ENCODE data around the gene TOM1L2. TPM values are rescaled to one million over a fixed set of nuclear protein-coding genes. Genes with fewer than 3 reads are reported as not detected.

The TOM1L2 gene
- total RNA-seq, 3 donors from 2014 or later, result 32.3 to 39.1 (median 36.4) TPM

- H3K27me3 ChIP-seq, result no peaks in the 10 kb centered on the region
- intact Hi-C loops (cut with DNase I; ENCODE audit: low total_unique reads), result no loop called here
- no peak for DNase-seq (ENCODE audit: low spot score in 2 of 2)
- no peaks in the 10 kb centered on the region for H3K9me3 ChIP-seq
- H3K27ac ChIP-seq, result no peak overlapping the region
- H3K36me3 ChIP-seq, result no peaks in the 10 kb centered on the region
- H3K4me3 ChIP-seq, result no peak overlapping the region
- no peaks in the 10 kb centered on the region for H3K4me1 ChIP-seq
- TF ChIP-seq POLR2AphosphoS5 (IDR thresholded peaks at IDR 0.05) (no peak), CTCF (IDR thresholded peaks at IDR 0.05) (no peak), POLR2A (IDR thresholded peaks at IDR 0.05) (no peak)
Measured at GRCh38 chr17:17987187-17987896, 15.1 kb upstream of the TOM1L2 start.

GRCh38 chr17:17985555-17985954 is 13.4 kb upstream of the TOM1L2 start:
- no peak overlapping the region for H3K27ac ChIP-seq
- no peaks in the 10 kb centered on the region for H3K27me3 ChIP-seq
- no peaks in the 10 kb centered on the region for H3K36me3 ChIP-seq
- TF ChIP-seq POLR2A (IDR thresholded peaks at IDR 0.05), result no peak
- TF ChIP-seq POLR2AphosphoS5 (IDR thresholded peaks at IDR 0.05), result no peak
- no peak for TF ChIP-seq CTCF (IDR thresholded peaks at IDR 0.05)
- intact Hi-C loops (cut with DNase I; ENCODE audit: low total_unique reads), result no loop called here
- no peaks in the 10 kb centered on the region for H3K9me3 ChIP-seq
- no peak overlapping the region for H3K4me3 ChIP-seq
- H3K4me1 ChIP-seq, result no peaks in the 10 kb centered on the region
- DNase-seq (ENCODE audit: low spot score in 2 of 2), result no peak

- intact Hi-C loops (cut with DNase I; ENCODE audit: low total_unique reads), result no loop called here
- TF ChIP-seq POLR2A (IDR thresholded peaks at IDR 0.05) (no peak), CTCF (IDR thresholded peaks at IDR 0.05) (no peak), POLR2AphosphoS5 (IDR thresholded peaks at IDR 0.05) (no peak)
- Histone ChIP-seq H3K36me3 (no peaks in the 10 kb centered on the region), H3K27me3 (no peaks in the 10 kb centered on the region), H3K4me3 (no peak overlapping the region), H3K27ac (no peak overlapping the region), H3K9me3 (no peaks in the 10 kb centered on the region), H3K4me1 (no peaks in the 10 kb centered on the region)
- no peak for DNase-seq (ENCODE audit: low spot score in 2 of 2)
Measured at GRCh38 chr17:17985153-17985552, 13.0 kb upstream of the TOM1L2 start.

GRCh38 chr17:17983776-17984175 is 11.6 kb upstream of the TOM1L2 start:
- intact Hi-C loops (cut with DNase I; ENCODE audit: low total_unique reads), result no loop called here
- Histone ChIP-seq H3K27ac (peak overlapping the region in 1 of 2 donors; percentile 80), H3K4me1 (no peaks in the 10 kb centered on the region), H3K9me3 (no peaks in the 10 kb centered on the region), H3K27me3 (no peaks in the 10 kb centered on the region), H3K4me3 (no peak overlapping the region), H3K36me3 (no peaks in the 10 kb centered on the region)
- TF ChIP-seq POLR2AphosphoS5 (IDR thresholded peaks at IDR 0.05) (no peak), POLR2A (IDR thresholded peaks at IDR 0.05) (no peak), CTCF (IDR thresholded peaks at IDR 0.05) (no peak)
- DNase-seq (ENCODE audit: low spot score in 2 of 2), result no peak

- no peak overlapping the region for H3K4me3 ChIP-seq
- intact Hi-C loops (cut with DNase I; ENCODE audit: low total_unique reads), result no loop called here
- no peaks in the 10 kb centered on the region for H3K4me1 ChIP-seq
- H3K27me3 ChIP-seq, result no peaks in the 10 kb centered on the region
- no peaks in the 10 kb centered on the region for H3K9me3 ChIP-seq
- H3K27ac ChIP-seq, result peak overlapping the region; percentile 53 to 80
- DNase-seq (ENCODE audit: low spot score in 2 of 2), result peak in 1 of 2 donors; percentile 37
- TF ChIP-seq POLR2A (IDR thresholded peaks at IDR 0.05), result no peak
- no peak for TF ChIP-seq CTCF (IDR thresholded peaks at IDR 0.05)
- H3K36me3 ChIP-seq, result no peaks in the 10 kb centered on the region
Measured at GRCh38 chr17:17983376-17983775, 11.2 kb upstream of the TOM1L2 start.

Data from breast epithelium (tissue), 4 donors.